Upper lobe of left lung (tissue), 4 donors: ENCODE data around the gene HIGD1B.

Experiments used
- CTCF ChIP-seq, 6 experiments: fragments of 450-650 bp in 4 of 6; fragments of 200-600 bp in 2 of 6; sonication (generic) in 2 of 6; IDR thresholded peaks; one replicate each; pipeline ENCODE4 v1.5.1; 2016 to 2019; ENCODE audit warnings: antibody characterized with exemption in 6 of 6
- EP300 ChIP-seq, 4 donors: sonication (generic); formaldehyde crosslinking; IDR thresholded peaks; one replicate each; pipeline ENCODE4 v1.5.1; 2017; ENCODE audit warnings: antibody characterized with exemption in 4 of 4, control low read depth in 2 of 4

- TF ChIP-seq CTCF (IDR thresholded peaks at IDR 0.05): no peak
- TF ChIP-seq EP300 (IDR thresholded peaks at IDR 0.05): no peak
Observed at GRCh38 chr17:44867841-44868240, 20.2 kb downstream of the HIGD1B start.
